MM.1S (cell line): ENCODE results near the gene MAP3K19.
"Not testable (repeated sequence)": the region's sequence is repeated elsewhere in the genome, so short reads cannot be mapped to it uniquely, and the experiment has no call there.

Experiments used
- DNase-seq: peaks from one replicate; pipeline ENCODE4 v3.0.0-alpha.2; 2015
- H2AFZ ChIP-seq: fragments of 300-600 bp; sonication (generic); 2 replicates; pipeline ENCODE4 v1.6.0; 2016; ENCODE audit warnings: antibody characterized with exemption, low read length
- H3F3A ChIP-seq: fragments of 300-600 bp; sonication (generic); 2 replicates; pipeline ENCODE4 v1.6.1; 2016; ENCODE audit warnings: mild to moderate bottlenecking, antibody characterized with exemption, low read length, moderate library complexity, mixed read lengths; ENCODE audit not compliant: insufficient read depth
- H3K27ac ChIP-seq: fragments of 300-600 bp; sonication (generic); 2 replicates; pipeline ENCODE4 v1.5.1; 2016; ENCODE audit warnings: mild to moderate bottlenecking, low read length
- H3K27me3 ChIP-seq: fragments of 300-600 bp; sonication (generic); replicated peaks from 2 replicates; pipeline ENCODE4 v1.6.0; 2016; ENCODE audit warnings: low read length; ENCODE audit not compliant: insufficient read depth
- H3K36me3 ChIP-seq: fragments of 300-600 bp; sonication (generic); replicated peaks from 2 replicates; pipeline ENCODE4 v1.6.1; 2016; ENCODE audit warnings: mild to moderate bottlenecking, low read length, mixed read lengths; ENCODE audit not compliant: insufficient read depth
- H3K4me1 ChIP-seq: fragments of 300-600 bp; sonication (generic); 2 replicates; pipeline ENCODE4 v1.6.1; 2016; ENCODE audit warnings: low read length, mixed read lengths
- H3K4me2 ChIP-seq: fragments of 300-600 bp; sonication (generic); 2 replicates; pipeline ENCODE4 v1.6.0; 2016; ENCODE audit warnings: low read depth, low read length
- H3K4me3 ChIP-seq: fragments of 300-600 bp; sonication (generic); 2 replicates; pipeline ENCODE4 v1.5.1; 2016; ENCODE audit warnings: low read length, mixed read lengths
- H3K79me2 ChIP-seq: fragments of 300-600 bp; sonication (generic); 2 replicates; pipeline ENCODE4 v1.6.1; 2016; ENCODE audit warnings: mixed run types, low read length, mixed read lengths
- H3K9ac ChIP-seq: fragments of 300-600 bp; sonication (generic); 2 replicates; pipeline ENCODE4 v1.6.1; 2016; ENCODE audit warnings: low read length, mixed read lengths
- H3K9me2 ChIP-seq: fragments of 300-600 bp; sonication (generic); replicated peaks from 2 replicates; pipeline ENCODE4 v1.6.1; 2016; ENCODE audit warnings: mild to moderate bottlenecking, low read length, mixed read lengths; ENCODE audit not compliant: insufficient read depth
- H3K9me3 ChIP-seq: fragments of 300-600 bp; sonication (generic); replicated peaks from 2 replicates; pipeline ENCODE4 v1.6.1; 2016; ENCODE audit warnings: mild to moderate bottlenecking, low read length, mixed read lengths; ENCODE audit not compliant: insufficient read depth
- H4K20me1 ChIP-seq: fragments of 300-600 bp; sonication (generic); 2 replicates; pipeline ENCODE4 v1.6.1; 2016; ENCODE audit warnings: mild to moderate bottlenecking, low read length, moderate library complexity, mixed read lengths; ENCODE audit not compliant: insufficient read depth
- EZH2 ChIP-seq: fragments of 300-600 bp; sonication (generic); optimal IDR thresholded peaks from 2 replicates; pipeline ENCODE3; 2017; ENCODE audit warnings: low read depth, mild to moderate bottlenecking, antibody characterized with exemption, low read length, mixed read lengths
- EZH2phosphoT487 ChIP-seq: fragments of 300-600 bp; sonication (generic); IDR thresholded peaks from 2 replicates; pipeline ENCODE4 v1.6.1; 2018; ENCODE audit warnings: antibody characterized with exemption, low read length
- TF ChIP-seq, protein P1 (sequence below): fragments of 300-600 bp; sonication (generic); IDR thresholded peaks from 2 replicates; pipeline ENCODE4 v1.5.1; 2016; ENCODE audit warnings: antibody characterized with exemption, low read length, mixed read lengths

The MAP3K19 gene

DNA sequence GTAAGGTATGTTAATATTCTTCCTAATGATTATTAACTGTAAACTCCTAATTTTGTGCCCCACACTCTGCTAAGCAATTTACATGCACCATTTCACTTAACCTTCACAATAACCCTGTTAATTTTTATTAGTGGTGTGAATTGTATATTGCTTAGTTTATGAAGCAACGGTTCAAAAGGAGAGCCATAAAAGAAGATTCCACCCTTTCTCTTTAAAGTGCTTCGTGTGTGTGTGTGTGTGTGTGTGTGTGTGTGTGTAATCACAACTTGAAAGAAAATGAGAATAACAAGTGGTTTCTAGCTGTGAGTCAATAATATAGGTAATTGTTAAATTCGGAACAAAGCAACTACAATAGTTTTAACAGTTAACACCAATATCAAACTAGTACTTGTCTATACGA lies 68.0 kb downstream of the MAP3K19 start:
- Histone ChIP-seq H3K9ac (no peak overlapping the region), H3K79me2 (no peaks in the 10 kb centered on the region), H3F3A (peaks cover 17% of the 10 kb centered on the region), H3K9me2 (no peaks in the 10 kb centered on the region), H3K4me1 (peaks cover 29% of the 10 kb centered on the region), H4K20me1 (no peaks in the 10 kb centered on the region), H3K9me3 (peaks cover 7% of the 10 kb centered on the region; the same call in 1 of the 2 replicates), H3K4me3 (no peak overlapping the region), H3K27me3 (peaks cover 8% of the 10 kb centered on the region; the same call in 1 of the 2 replicates), H3K36me3 (no peaks in the 10 kb centered on the region), H2AFZ (no peak overlapping the region), H3K27ac (no peak overlapping the region), H3K4me2 (no peak overlapping the region)
- TF ChIP-seq EZH2phosphoT487 (no peak), EZH2 (no peak)
- TF ChIP-seq, protein P1, sequence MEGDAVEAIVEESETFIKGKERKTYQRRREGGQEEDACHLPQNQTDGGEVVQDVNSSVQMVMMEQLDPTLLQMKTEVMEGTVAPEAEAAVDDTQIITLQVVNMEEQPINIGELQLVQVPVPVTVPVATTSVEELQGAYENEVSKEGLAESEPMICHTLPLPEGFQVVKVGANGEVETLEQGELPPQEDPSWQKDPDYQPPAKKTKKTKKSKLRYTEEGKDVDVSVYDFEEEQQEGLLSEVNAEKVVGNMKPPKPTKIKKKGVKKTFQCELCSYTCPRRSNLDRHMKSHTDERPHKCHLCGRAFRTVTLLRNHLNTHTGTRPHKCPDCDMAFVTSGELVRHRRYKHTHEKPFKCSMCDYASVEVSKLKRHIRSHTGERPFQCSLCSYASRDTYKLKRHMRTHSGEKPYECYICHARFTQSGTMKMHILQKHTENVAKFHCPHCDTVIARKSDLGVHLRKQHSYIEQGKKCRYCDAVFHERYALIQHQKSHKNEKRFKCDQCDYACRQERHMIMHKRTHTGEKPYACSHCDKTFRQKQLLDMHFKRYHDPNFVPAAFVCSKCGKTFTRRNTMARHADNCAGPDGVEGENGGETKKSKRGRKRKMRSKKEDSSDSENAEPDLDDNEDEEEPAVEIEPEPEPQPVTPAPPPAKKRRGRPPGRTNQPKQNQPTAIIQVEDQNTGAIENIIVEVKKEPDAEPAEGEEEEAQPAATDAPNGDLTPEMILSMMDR: no peak
- no peak for DNase-seq

DNA sequence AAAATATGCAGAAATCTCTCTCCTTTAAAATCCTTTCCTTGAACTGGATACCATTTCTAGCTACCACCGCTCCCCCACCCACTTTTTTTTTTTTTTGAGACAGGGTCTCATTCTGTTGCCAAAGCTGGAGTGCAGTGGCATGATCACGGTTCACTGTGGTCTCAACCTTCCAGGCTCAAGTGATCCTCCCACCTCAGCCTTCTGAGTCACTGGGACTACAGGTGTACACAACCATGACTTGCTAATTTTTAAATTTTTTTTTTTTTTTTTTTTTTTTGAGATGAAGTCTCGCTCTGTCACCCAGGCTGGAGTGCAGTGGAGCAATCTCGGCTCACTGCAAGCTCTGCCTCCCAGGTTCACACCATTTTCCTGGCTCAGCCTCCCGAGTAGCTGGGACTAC lies 70.1 kb downstream of the MAP3K19 start:
- not testable (repeated sequence) for H3K9ac ChIP-seq, DNase-seq, H3K79me2 ChIP-seq, H3K36me3 ChIP-seq, H3K27ac ChIP-seq, H3K9me2 ChIP-seq, H2AFZ ChIP-seq, H3K9me3 ChIP-seq, H4K20me1 ChIP-seq, H3K4me3 ChIP-seq
- H3K4me2 ChIP-seq: peak overlapping the region; percentile 68; the same call in 1 of the 2 replicates
- peaks cover 25% of the 10 kb centered on the region for H3F3A ChIP-seq
- peaks cover 13% of the 10 kb centered on the region; the same call in 1 of the 2 replicates for H3K27me3 ChIP-seq
- H3K4me1 ChIP-seq: peaks cover 29% of the 10 kb centered on the region

DNA sequence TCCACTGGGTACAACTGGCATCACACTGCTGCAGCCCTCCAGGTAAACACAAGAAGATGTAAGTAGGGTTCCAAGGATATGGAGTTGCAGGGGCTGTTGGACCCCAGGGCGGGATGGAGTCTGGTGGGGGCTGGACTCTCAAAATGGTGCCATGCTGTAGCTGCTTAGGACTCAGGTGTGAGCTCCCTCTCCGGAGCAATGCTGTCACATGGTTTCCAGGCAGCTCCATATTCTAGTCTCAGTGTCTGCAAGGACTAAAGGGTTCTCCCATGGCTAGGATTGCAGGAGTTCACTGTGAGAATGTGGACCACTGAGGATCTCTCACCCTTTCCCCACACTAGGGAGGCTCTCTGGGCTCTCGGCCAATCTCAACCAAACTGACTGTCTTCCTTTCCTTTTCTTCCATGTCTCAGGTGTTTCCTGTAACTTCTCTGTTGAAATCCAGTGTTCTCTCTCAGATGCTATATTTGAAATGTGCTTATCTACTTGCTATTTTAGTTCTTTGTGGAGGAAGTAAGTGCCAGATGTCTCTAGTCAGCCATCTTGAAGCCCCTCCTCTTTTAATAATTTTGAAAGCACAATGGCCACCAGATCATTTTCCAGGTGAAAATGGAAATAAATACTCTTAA lies 71.1 kb downstream of the MAP3K19 start:
- Histone ChIP-seq H3K36me3 (no peaks in the 10 kb centered on the region), H2AFZ (peak overlapping the region; percentile 22; the same call in 1 of the 2 replicates), H3K9ac (0 out of 2 replicates have a peak overlapping the region, but pooled peaks have one; percentile 4), H3K9me3 (peaks cover 7% of the 10 kb centered on the region; the same call in 1 of the 2 replicates), H3F3A (peaks cover 25% of the 10 kb centered on the region), H3K4me1 (peaks cover 29% of the 10 kb centered on the region), H3K27ac (peak overlapping the region; percentile 47; the same call in 1 of the 2 replicates), H3K4me2 (peak overlapping the region; percentile 68), H3K79me2 (no peaks in the 10 kb centered on the region), H4K20me1 (no peaks in the 10 kb centered on the region), H3K27me3 (peaks cover 20% of the 10 kb centered on the region), H3K9me2 (no peaks in the 10 kb centered on the region), H3K4me3 (peak overlapping the region; percentile 15; the same call in 1 of the 2 replicates)
- TF ChIP-seq EZH2 (no peak), EZH2phosphoT487 (no peak)
- TF ChIP-seq, protein P1: no peak
- DNase-seq: peak; percentile 41

DNA sequence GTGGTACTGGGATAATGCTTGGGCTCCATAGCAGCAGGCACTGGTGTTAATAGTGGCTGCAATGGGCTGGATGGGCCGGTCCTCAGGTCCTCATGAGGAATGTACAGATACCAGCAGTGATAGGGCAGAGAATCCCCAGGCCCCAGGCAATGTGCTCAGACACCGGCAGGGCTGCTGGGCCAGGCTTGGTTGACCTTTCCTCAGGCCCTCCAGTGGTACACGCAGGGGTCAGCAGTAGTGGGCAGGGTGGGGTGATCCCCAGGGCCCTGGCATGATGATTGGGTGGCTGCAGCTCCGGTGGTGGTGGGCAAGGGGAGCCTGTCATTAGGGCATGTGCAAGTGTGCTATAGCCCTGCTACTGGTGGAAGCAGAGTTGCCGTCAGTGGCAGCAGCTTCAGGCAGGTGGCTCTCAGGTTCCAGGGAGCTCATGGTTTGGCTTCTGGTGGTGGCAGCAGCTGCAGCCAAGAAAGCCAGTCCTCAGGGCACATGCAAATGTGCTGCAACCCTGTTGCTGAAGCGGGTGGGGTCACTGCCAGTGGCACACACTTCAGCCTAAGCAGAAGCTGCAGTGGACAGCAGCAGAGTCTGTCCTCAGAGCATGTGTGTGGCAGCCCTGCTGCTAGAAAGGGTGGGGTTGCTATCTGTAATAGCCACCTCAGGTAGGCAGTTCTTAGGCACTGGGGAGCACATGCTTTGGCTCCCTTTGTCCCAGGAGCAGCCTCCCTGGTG lies 71.8 kb downstream of the MAP3K19 start:
- peak overlapping the region; percentile 47; the same call in 1 of the 2 replicates for H3K27ac ChIP-seq
- peaks cover 7% of the 10 kb centered on the region; the same call in 1 of the 2 replicates for H3K9me3 ChIP-seq
- H3K4me1 ChIP-seq: peaks cover 29% of the 10 kb centered on the region
- H3K36me3 ChIP-seq: no peaks in the 10 kb centered on the region
- H3F3A ChIP-seq: peaks cover 25% of the 10 kb centered on the region
- no peaks in the 10 kb centered on the region for H3K79me2 ChIP-seq
- H3K4me2 ChIP-seq: peak overlapping the region; percentile 68
- peak overlapping the region; percentile 15; the same call in 1 of the 2 replicates for H3K4me3 ChIP-seq
- no peaks in the 10 kb centered on the region for H3K9me2 ChIP-seq
- peak overlapping the region; percentile 22; the same call in 1 of the 2 replicates for H2AFZ ChIP-seq
- TF ChIP-seq, protein P1: no peak
- no peaks in the 10 kb centered on the region for H4K20me1 ChIP-seq
- DNase-seq: peak; percentile 76
- 0 out of 2 replicates have a peak overlapping the region, but pooled peaks have one; percentile 4 for H3K9ac ChIP-seq
- peaks cover 25% of the 10 kb centered on the region for H3K27me3 ChIP-seq
